Gastrocnemius medialis (tissue), 4 donors: ENCODE data around the gene ZBTB16. TPM values are rescaled to one million over a fixed set of nuclear protein-coding genes. Genes with fewer than 3 reads are reported as not detected.

Source experiments
- ATAC-seq, 2 donors: fragments of 150-250 bp; one replicate each; pipeline ENCODE4 v1.9.1; 2016
- DNase-seq, 2 donors: peaks; one replicate each; pipeline ENCODE4 v3.0.0-alpha.2; 2019
- H3K27ac ChIP-seq, 4 donors: fragments of 200-600 bp; sonication (generic); 1 replicate in 1 of 4; 2 replicates in 3 of 4; pipeline ENCODE4 v1.5.1; 2016 to 2018; ENCODE audit warnings: mild to moderate bottlenecking in 2 of 4, moderate library complexity in 1 of 4
- H3K27me3 ChIP-seq, 3 donors: fragments of 200-600 bp; sonication (generic) in 2 of 3; 1 replicate in 1 of 3; 2 replicates in 2 of 3; pipeline versions ENCODE4 v1.5.1 to v1.6.0; 2016 to 2019; ENCODE audit warnings: mild to moderate bottlenecking in 1 of 3, moderate library complexity in 1 of 3
- H3K36me3 ChIP-seq, 2 donors: fragments of 200-600 bp; sonication (generic) in 1 of 2; one replicate each; pipeline ENCODE4 v1.5.1; 2017 to 2018
- H3K4me1 ChIP-seq, 2 donors: fragments of 200-600 bp; sonication (generic) in 1 of 2; one replicate each; pipeline ENCODE4 v1.5.1; 2016 to 2017; ENCODE audit warnings: mild to moderate bottlenecking in 2 of 2
- H3K4me3 ChIP-seq, 4 donors: fragments of 200-600 bp; sonication (generic) in 3 of 4; 1 replicate in 1 of 4; 2 replicates in 3 of 4; pipeline ENCODE4 v1.5.1; 2016 to 2019; ENCODE audit warnings: mild to moderate bottlenecking in 2 of 4
- H3K9me3 ChIP-seq, 3 donors: fragments of 200-600 bp; sonication (generic) in 2 of 3; 1 replicate in 1 of 3; 2 replicates in 2 of 3; pipeline ENCODE4 v1.5.1; 2016 to 2019
- CTCF ChIP-seq, 5 experiments: fragments of 450-650 bp in 3 of 5; fragments of 200-600 bp in 2 of 5; sonication (generic) in 2 of 5; IDR thresholded peaks in 4 of 5; conservative IDR thresholded peaks in 1 of 5; 1 replicate in 4 of 5; 2 replicates in 1 of 5; pipeline ENCODE4 v1.5.1; 2016 to 2019; ENCODE audit warnings: antibody characterized with exemption in 5 of 5, mild to moderate bottlenecking in 3 of 5, moderate library complexity in 3 of 5
- POLR2A ChIP-seq, 2 donors: fragments of 450-650 bp; IDR thresholded peaks; one replicate each; pipeline ENCODE4 v1.6.1; 2017; ENCODE audit warnings: antibody characterized with exemption in 2 of 2, mild to moderate bottlenecking in 2 of 2, moderate library complexity in 2 of 2
- in situ Hi-C, 4 donors: fragments of 200-750 bp; cut with MboI; loops; one replicate each; pipeline versions ENCODE4 v1.15.0 to v1.8.0; 2017; ENCODE audit warnings: low sequenced_read_pairs in 4 of 4
- intact Hi-C: fragments of 100-400 bp; cut with DNase I; formaldehyde crosslinking; loops from one replicate; pipeline ENCODE4 v1.15.1; 2023; ENCODE audit warnings: low total_unique reads
- total RNA-seq, 4 donors: library from RNA; depleted of rRNA; stranded (reverse); fragments of >200 nt; gene quantifications; one replicate each; pipeline versions ENCODE4 v1.1.0 to v1.2.3, GENCODE V29; 2016

The ZBTB16 gene
- total RNA-seq, 4 donors from 2014 or later = 156 to 250 (median 196) TPM

- intact Hi-C loops (no loop called here), in situ Hi-C loops (no loop called here)
- peak in 1 of 2 donors; percentile 12 for DNase-seq
- peak overlapping the region; percentile 94 to 99 (median 96) for H3K27ac ChIP-seq
- H3K36me3 ChIP-seq = peaks cover 0 to 12% of the 10 kb centered on the region in 2 donors
- peaks cover 94 to 98% of the 10 kb centered on the region in 2 donors for H3K4me1 ChIP-seq
- TF ChIP-seq CTCF (IDR thresholded peaks at IDR 0.05 in 4 of 5, conservative IDR thresholded peaks at IDR 0.05 in 1 of 5) (no peak), POLR2A (IDR thresholded peaks at IDR 0.05) (no peak)
- no peak for ATAC-seq
- peak overlapping the region in 3 of 4 donors; percentile 19 to 35 (median 33) for H3K4me3 ChIP-seq
- no peaks in the 10 kb centered on the region for H3K27me3 ChIP-seq
- no peaks in the 10 kb centered on the region for H3K9me3 ChIP-seq
Observed at GRCh38 chr11:114090976-114091375, 31.5 kb downstream of the ZBTB16 start.

GRCh38 chr11:114091516-114092397, 32.2 kb downstream of the ZBTB16 start:
- DNase-seq (peak in 1 of 2 donors; percentile 17), ATAC-seq (no peak)
- no peak for TF ChIP-seq CTCF (IDR thresholded peaks at IDR 0.05 in 4 of 5, conservative IDR thresholded peaks at IDR 0.05 in 1 of 5)
- no peak for TF ChIP-seq POLR2A (IDR thresholded peaks at IDR 0.05)
- intact Hi-C loops (no loop called here), in situ Hi-C loops (no loop called here)
- Histone ChIP-seq H3K36me3 (peaks cover 0 to 11% of the 10 kb centered on the region in 2 donors), H3K27ac (peak overlapping the region; percentile 94 to 99 (median 96)), H3K4me3 (peak overlapping the region; percentile 4 to 35 (median 26)), H3K27me3 (no peaks in the 10 kb centered on the region), H3K4me1 (peaks cover 94 to 98% of the 10 kb centered on the region in 2 donors), H3K9me3 (no peaks in the 10 kb centered on the region)

GRCh38 chr11:114092478-114092877, 33.0 kb downstream of the ZBTB16 start:
- in situ Hi-C loops (no loop called here), intact Hi-C loops (no loop called here)
- peaks cover 0 to 4% of the 10 kb centered on the region in 2 donors for H3K36me3 ChIP-seq
- TF ChIP-seq CTCF (IDR thresholded peaks at IDR 0.05 in 4 of 5, conservative IDR thresholded peaks at IDR 0.05 in 1 of 5) = no peak
- TF ChIP-seq POLR2A (IDR thresholded peaks at IDR 0.05) = no peak
- H3K4me1 ChIP-seq = peaks cover 94 to 98% of the 10 kb centered on the region in 2 donors
- H3K27me3 ChIP-seq = no peaks in the 10 kb centered on the region
- H3K9me3 ChIP-seq = no peaks in the 10 kb centered on the region
- peak overlapping the region; percentile 94 to 99 (median 96) for H3K27ac ChIP-seq
- ATAC-seq (no peak), DNase-seq (no peak)
- H3K4me3 ChIP-seq = peak overlapping the region in 1 of 4 donors; percentile 35

GRCh38 chr11:114092953-114093352, 33.4 kb downstream of the ZBTB16 start:
- H3K9me3 ChIP-seq = no peaks in the 10 kb centered on the region
- intact Hi-C loops (no loop called here), in situ Hi-C loops (no loop called here)
- ATAC-seq (no peak), DNase-seq (no peak)
- H3K4me3 ChIP-seq = peak overlapping the region in 1 of 4 donors; percentile 35
- H3K27me3 ChIP-seq = no peaks in the 10 kb centered on the region
- TF ChIP-seq CTCF (IDR thresholded peaks at IDR 0.05 in 4 of 5, conservative IDR thresholded peaks at IDR 0.05 in 1 of 5) = no peak
- no peak for TF ChIP-seq POLR2A (IDR thresholded peaks at IDR 0.05)
- H3K27ac ChIP-seq = peak overlapping the region; percentile 94 to 99 (median 96)
- peaks cover 94 to 98% of the 10 kb centered on the region in 2 donors for H3K4me1 ChIP-seq
- H3K36me3 ChIP-seq = no peaks in the 10 kb centered on the region
